GM18858 (cell line): Measurements from ENCODE around the gene RNF169.
"Not testable (repeated sequence)": the region's sequence is repeated elsewhere in the genome, so short reads cannot be mapped to it uniquely, and the experiment has no call there.

Experiments used
- ATAC-seq: cut with Tn5 transposase; IDR thresholded peaks from one replicate; pipeline ENCODE4 v1.9.1; 2021; ENCODE audit not compliant: unreplicated experiment

The RNF169 gene

GRCh38 chr11:74766905-74767304 is 18.3 kb downstream of the RNF169 start:
- no peak for ATAC-seq

GRCh38 chr11:74768172-74768651 is 19.6 kb downstream of the RNF169 start:
- ATAC-seq, result not testable (repeated sequence)

GRCh38 chr11:74769055-74769707 is 20.5 kb downstream of the RNF169 start:
- ATAC-seq, result no peak

- ATAC-seq, result no peak
These were observed 21.8 kb downstream of the RNF169 start for GRCh38 chr11:74770456-74770855.

- no peak for ATAC-seq
These were observed 22.5 kb downstream of the RNF169 start for GRCh38 chr11:74771139-74771538.

- no peak for ATAC-seq
These were observed 24.8 kb downstream of the RNF169 start for GRCh38 chr11:74773476-74773875.

GRCh38 chr11:74775762-74776161 is 27.1 kb downstream of the RNF169 start:
- no peak for ATAC-seq

- ATAC-seq, result no peak
These were observed 27.9 kb downstream of the RNF169 start for GRCh38 chr11:74776546-74776945.

GRCh38 chr11:74777038-74777437 is 28.4 kb downstream of the RNF169 start:
- no peak for ATAC-seq

- no peak for ATAC-seq
These were observed 29.2 kb downstream of the RNF169 start for GRCh38 chr11:74777877-74778276.

- ATAC-seq, result no peak
These were observed 29.9 kb downstream of the RNF169 start for GRCh38 chr11:74778581-74778980.

GRCh38 chr11:74780248-74781005 is 31.8 kb downstream of the RNF169 start:
- ATAC-seq, result no peak

GRCh38 chr11:74783241-74783871 is 34.7 kb downstream of the RNF169 start:
- ATAC-seq, result peak; percentile 68

- no peak for ATAC-seq
These were observed 35.6 kb downstream of the RNF169 start for GRCh38 chr11:74784234-74784633.

GRCh38 chr11:74784726-74785125 is 36.1 kb downstream of the RNF169 start:
- no peak for ATAC-seq

- no peak for ATAC-seq
These were observed 37.9 kb downstream of the RNF169 start for GRCh38 chr11:74786574-74786973.

GRCh38 chr11:74791333-74792100 is 42.9 kb downstream of the RNF169 start:
- no peak for ATAC-seq

- no peak for ATAC-seq
These were observed 57.6 kb downstream of the RNF169 start for GRCh38 chr11:74806267-74806666.

GRCh38 chr11:74809801-74810200 is 61.2 kb downstream of the RNF169 start:
- no peak for ATAC-seq

- ATAC-seq, result no peak
These were observed 67.3 kb downstream of the RNF169 start for GRCh38 chr11:74815966-74816365.

- no peak for ATAC-seq
These were observed 68.0 kb downstream of the RNF169 start for GRCh38 chr11:74816664-74817063.
